ENCODE measurements around the gene HSPA2. TPM values are rescaled to one million over a fixed set of nuclear protein-coding genes. Genes with fewer than 3 reads are reported as not detected.
"Not testable (repeated sequence)": the region's sequence is repeated elsewhere in the genome, so short reads cannot be mapped to it uniquely, and the experiment has no call there.

HSPA2 gene
- total RNA-seq, 1 experiment from 2014 or later: 8.7 TPM

- Mint-ChIP-seq H3K9me3 (ENCODE audit: unreplicated experiment) (no peaks in the 10 kb centered on the region), H3K36me3 (ENCODE audit: insufficient read depth, unreplicated experiment) (no peaks in the 10 kb centered on the region), H3K4me3 (ENCODE audit: unreplicated experiment) (peak overlapping the region; percentile 70), H3K27me3 (ENCODE audit: insufficient read depth, unreplicated experiment) (no peaks in the 10 kb centered on the region), H3K27ac (ENCODE audit: unreplicated experiment) (no peak overlapping the region), H3K4me1 (ENCODE audit: low read depth, unreplicated experiment) (peaks cover 24% of the 10 kb centered on the region)
- DNase-seq: no peak
- H3K36me3 ChIP-seq (ENCODE audit: control insufficient read depth, insufficient read depth, low read length): no peaks in the 10 kb centered on the region
- intact Hi-C loops (cut with micrococcal nuclease; ENCODE audit: unreplicated experiment): loop anchor here (1.0 kb wide), 1 partner anchor 12 kb away; no protein-coding TSS in a partner anchor
- no peaks in the 10 kb centered on the region for H3K27me3 ChIP-seq (replicated peaks; ENCODE audit: control insufficient read depth, insufficient read depth, low read length)
- BruUV-seq (replicated peaks): no TSS peak
- no peaks in the 10 kb centered on the region for H3K9me3 ChIP-seq
- no peak for TF ChIP-seq CTCF (IDR thresholded peaks at IDR 0.05; ENCODE audit: insufficient read depth in 1 of 2, low read depth in 1 of 2, low read length in 1 of 2, severe bottlenecking in 1 of 2, unreplicated experiment in 1 of 2)
- ChIA-PET CTCF (interaction anchor here (0.6 kb wide), 1 partner anchor 552 kb away, joined by 9 read pairs; no protein-coding TSS in a partner anchor), POLR2A (interaction anchor here (0.7 kb wide), 1 partner anchor 39 kb away, joined by 3 read pairs; no protein-coding TSS in a partner anchor)
- peak overlapping the region; percentile 58; the same call in 1 of the 2 replicates for H3K4me3 ChIP-seq (ENCODE audit: low read depth, low read length)
- H3K4me1 ChIP-seq: peaks cover 19% of the 10 kb centered on the region
Measured at GRCh38 chr14:64550621-64551333, 10.2 kb downstream of the HSPA2 start.

- H3K9me3 Mint-ChIP-seq (ENCODE audit: unreplicated experiment): no peaks in the 10 kb centered on the region
- CTCF ChIA-PET: interaction anchor here (0.5 to 0.8 kb wide), 2 partner anchors 14 to 71 kb away, joined by 3 to 4 read pairs; no protein-coding TSS in a partner anchor
- no peak overlapping the region for H3K27ac Mint-ChIP-seq (ENCODE audit: unreplicated experiment)
- peaks cover 27% of the 10 kb centered on the region for H3K4me1 Mint-ChIP-seq (ENCODE audit: low read depth, unreplicated experiment)
- H3K4me3 Mint-ChIP-seq (ENCODE audit: unreplicated experiment): peak overlapping the region; percentile 5
- intact Hi-C loops (cut with micrococcal nuclease; ENCODE audit: unreplicated experiment): no loop called here
- Histone ChIP-seq H3K27me3 (replicated peaks; ENCODE audit: control insufficient read depth, insufficient read depth, low read length) (no peaks in the 10 kb centered on the region), H3K4me3 (ENCODE audit: low read depth, low read length) (no peak overlapping the region), H3K36me3 (ENCODE audit: control insufficient read depth, insufficient read depth, low read length) (no peaks in the 10 kb centered on the region), H3K9me3 (no peaks in the 10 kb centered on the region), H3K4me1 (peaks cover 11% of the 10 kb centered on the region)
- DNase-seq: peak in 1 of 2 experiments; percentile 32
- no TSS peak for BruUV-seq (replicated peaks)
- H3K27me3 Mint-ChIP-seq (ENCODE audit: insufficient read depth, unreplicated experiment): no peaks in the 10 kb centered on the region
- POLR2A ChIA-PET: interaction anchor here (0.9 kb wide), 1 partner anchor 15 kb away, joined by 3 read pairs; the partner anchor contains the start of gene HSPA2
- H3K36me3 Mint-ChIP-seq (ENCODE audit: insufficient read depth, unreplicated experiment): no peaks in the 10 kb centered on the region
- TF ChIP-seq CTCF (IDR thresholded peaks at IDR 0.05; ENCODE audit: insufficient read depth in 1 of 2, low read depth in 1 of 2, low read length in 1 of 2, severe bottlenecking in 1 of 2, unreplicated experiment in 1 of 2): no peak
Measured at GRCh38 chr14:64554556-64554955, 14.0 kb downstream of the HSPA2 start.

GRCh38 chr14:64556526-64556925, 16.0 kb downstream of the HSPA2 start:
- no peaks in the 10 kb centered on the region for H3K27me3 ChIP-seq (replicated peaks; ENCODE audit: control insufficient read depth, insufficient read depth, low read length)
- peaks cover 11% of the 10 kb centered on the region for H3K4me1 ChIP-seq
- H3K4me3 ChIP-seq (ENCODE audit: low read depth, low read length): no peak overlapping the region
- no peaks in the 10 kb centered on the region for H3K36me3 Mint-ChIP-seq (ENCODE audit: insufficient read depth, unreplicated experiment)
- no peaks in the 10 kb centered on the region for H3K36me3 ChIP-seq (ENCODE audit: control insufficient read depth, insufficient read depth, low read length)
- TF ChIP-seq CTCF (IDR thresholded peaks at IDR 0.05; ENCODE audit: insufficient read depth in 1 of 2, low read depth in 1 of 2, low read length in 1 of 2, severe bottlenecking in 1 of 2, unreplicated experiment in 1 of 2): no peak
- intact Hi-C loops (cut with micrococcal nuclease; ENCODE audit: unreplicated experiment): no loop called here
- no peak overlapping the region for H3K4me3 Mint-ChIP-seq (ENCODE audit: unreplicated experiment)
- ChIA-PET CTCF (interaction anchor here (0.6 kb wide), 1 partner anchor 258 kb away, joined by 3 read pairs; no protein-coding TSS in a partner anchor), POLR2A (no interaction called here)
- H3K27ac Mint-ChIP-seq (ENCODE audit: unreplicated experiment): no peak overlapping the region
- H3K27me3 Mint-ChIP-seq (ENCODE audit: insufficient read depth, unreplicated experiment): no peaks in the 10 kb centered on the region
- no peaks in the 10 kb centered on the region for H3K9me3 ChIP-seq
- H3K9me3 Mint-ChIP-seq (ENCODE audit: unreplicated experiment): no peaks in the 10 kb centered on the region
- no TSS peak for BruUV-seq (replicated peaks)
- peaks cover 19% of the 10 kb centered on the region for H3K4me1 Mint-ChIP-seq (ENCODE audit: low read depth, unreplicated experiment)
- DNase-seq: no peak

GRCh38 chr14:64558216-64558615, 17.7 kb downstream of the HSPA2 start:
- BruUV-seq (replicated peaks); H3K9me3 ChIP-seq; DNase-seq; H3K9me3 Mint-ChIP-seq (ENCODE audit: unreplicated experiment); CTCF ChIA-PET; H3K4me3 Mint-ChIP-seq (ENCODE audit: unreplicated experiment); H3K27me3 ChIP-seq (replicated peaks; ENCODE audit: control insufficient read depth, insufficient read depth, low read length); intact Hi-C loops (cut with micrococcal nuclease; ENCODE audit: unreplicated experiment); H3K36me3 ChIP-seq (ENCODE audit: control insufficient read depth, insufficient read depth, low read length); H3K36me3 Mint-ChIP-seq (ENCODE audit: insufficient read depth, unreplicated experiment); H3K27me3 Mint-ChIP-seq (ENCODE audit: insufficient read depth, unreplicated experiment); H3K27ac Mint-ChIP-seq (ENCODE audit: unreplicated experiment); POLR2A ChIA-PET; H3K4me3 ChIP-seq (ENCODE audit: low read depth, low read length): not testable (repeated sequence)
- H3K4me1 ChIP-seq: peaks cover 11% of the 10 kb centered on the region
- peaks cover 13% of the 10 kb centered on the region for H3K4me1 Mint-ChIP-seq (ENCODE audit: low read depth, unreplicated experiment)
